Mesothelial cell of epicardium (in vitro differentiated cells): ENCODE results near the gene KLK8. TPM values are rescaled to one million over a fixed set of nuclear protein-coding genes. Genes with fewer than 3 reads are reported as not detected.
A peak's percentile ranks its signal among the peaks of the same experiment; 100 is the strongest.

ENCODE experiments used
- DNase-seq, 2 experiments: peaks; one replicate each; pipeline ENCODE4 v3.0.0; 2021; ENCODE audit warnings: low spot score in 2 of 2; ENCODE audit not compliant: unreplicated experiment in 2 of 2
- H3K27ac Mint-ChIP-seq: 2 replicates; pipeline ENCODE4 v1.8.0; 2021; ENCODE audit warnings: mixed read lengths
- H3K27me3 Mint-ChIP-seq: 2 replicates; pipeline ENCODE4 v1.8.0; 2021; ENCODE audit warnings: low read depth, mixed read lengths
- H3K36me3 Mint-ChIP-seq: 2 replicates; pipeline ENCODE4 v1.8.0; 2021; ENCODE audit warnings: mixed read lengths
- H3K4me1 Mint-ChIP-seq: 2 replicates; pipeline ENCODE4 v1.8.0; 2021; ENCODE audit warnings: mixed read lengths
- H3K4me3 Mint-ChIP-seq: 2 replicates; pipeline ENCODE4 v1.8.0; 2021; ENCODE audit warnings: mild to moderate bottlenecking, moderate library complexity, mixed read lengths
- H3K9me3 Mint-ChIP-seq: 2 replicates; pipeline ENCODE4 v1.8.0; 2021; ENCODE audit warnings: mixed read lengths
- total RNA-seq: library from RNA; stranded (reverse); gene quantifications from 3 replicates; pipeline ENCODE4 v1.2.1, GENCODE V29; 2021
- TF ChIP-seq, protein P1 (sequence below): fragments of 200-600 bp; sonication (generic); IDR thresholded peaks from one replicate; pipeline ENCODE4 v1.5.0; 2021; ENCODE audit warnings: antibody characterized with exemption; ENCODE audit not compliant: unreplicated experiment

KLK8 gene
- total RNA-seq, 1 donor from 2014 or later, result 6.9 TPM

DNA sequence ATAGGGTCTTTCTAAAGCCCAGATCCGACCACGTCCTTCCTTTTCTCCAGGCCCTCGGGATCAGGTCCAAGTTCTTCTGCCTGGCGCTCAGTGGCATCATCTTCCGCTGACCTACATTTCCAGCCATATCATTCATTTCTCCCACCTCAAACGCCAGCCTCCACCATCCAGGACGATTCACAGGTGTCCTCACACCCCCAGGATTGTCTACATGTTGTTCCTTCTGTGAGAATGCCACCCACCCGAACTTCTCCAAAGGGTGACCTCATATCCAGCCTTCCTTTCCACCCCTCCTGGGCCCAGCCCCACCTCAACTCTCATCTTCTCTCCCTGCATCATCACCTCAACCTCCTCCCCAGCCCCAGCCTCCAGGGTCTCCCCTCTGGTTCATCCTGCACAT, 43.8 kb downstream of the KLK8 start:
- no peak overlapping the region for H3K27ac Mint-ChIP-seq

DNA sequence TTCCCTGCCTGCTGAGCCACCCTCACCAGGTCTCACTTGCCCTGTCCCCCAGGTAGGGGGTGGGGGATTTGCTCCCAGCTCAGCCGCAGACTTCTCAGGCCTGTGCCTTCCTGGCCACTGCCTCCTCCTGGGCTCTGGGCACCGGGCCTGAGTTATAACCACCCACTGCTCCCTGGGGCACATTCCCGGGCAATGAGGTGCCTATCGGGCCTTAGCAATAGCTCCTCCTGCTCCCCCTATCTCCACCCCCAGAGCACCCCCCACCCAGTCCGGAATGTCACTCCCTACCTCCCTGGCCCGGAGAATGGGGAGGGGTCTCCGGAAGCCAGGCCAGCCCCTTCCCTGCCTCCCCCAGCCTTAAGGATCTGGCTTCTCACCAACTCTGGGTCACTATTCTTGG, 48.5 kb downstream of the KLK8 start, which contains the start of gene KLK5:
Gene KLK5, minus strand, starts transcription at position 129 of the 400 bp plus-strand sequence. CDS start 381 bp downstream, outside the sequence.
- peak in 1 of 2 experiments; percentile 45 for DNase-seq
- Mint-ChIP-seq H3K27me3 (peaks cover 25% of the 10 kb centered on the region), H3K4me1 (peaks cover 11% of the 10 kb centered on the region), H3K27ac (peak within 1 kb of the TSS; percentile 75), H3K36me3 (no peaks in the 10 kb centered on the region), H3K9me3 (no peaks in the 10 kb centered on the region), H3K4me3 (peak within 1 kb of the TSS; percentile 11)
- TF ChIP-seq, protein P1, sequence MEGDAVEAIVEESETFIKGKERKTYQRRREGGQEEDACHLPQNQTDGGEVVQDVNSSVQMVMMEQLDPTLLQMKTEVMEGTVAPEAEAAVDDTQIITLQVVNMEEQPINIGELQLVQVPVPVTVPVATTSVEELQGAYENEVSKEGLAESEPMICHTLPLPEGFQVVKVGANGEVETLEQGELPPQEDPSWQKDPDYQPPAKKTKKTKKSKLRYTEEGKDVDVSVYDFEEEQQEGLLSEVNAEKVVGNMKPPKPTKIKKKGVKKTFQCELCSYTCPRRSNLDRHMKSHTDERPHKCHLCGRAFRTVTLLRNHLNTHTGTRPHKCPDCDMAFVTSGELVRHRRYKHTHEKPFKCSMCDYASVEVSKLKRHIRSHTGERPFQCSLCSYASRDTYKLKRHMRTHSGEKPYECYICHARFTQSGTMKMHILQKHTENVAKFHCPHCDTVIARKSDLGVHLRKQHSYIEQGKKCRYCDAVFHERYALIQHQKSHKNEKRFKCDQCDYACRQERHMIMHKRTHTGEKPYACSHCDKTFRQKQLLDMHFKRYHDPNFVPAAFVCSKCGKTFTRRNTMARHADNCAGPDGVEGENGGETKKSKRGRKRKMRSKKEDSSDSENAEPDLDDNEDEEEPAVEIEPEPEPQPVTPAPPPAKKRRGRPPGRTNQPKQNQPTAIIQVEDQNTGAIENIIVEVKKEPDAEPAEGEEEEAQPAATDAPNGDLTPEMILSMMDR, result no peak

More for the DNA sequence above, 43.8 kb downstream of the KLK8 start:
- TF ChIP-seq, protein P1, result no peak
- no peak overlapping the region for H3K4me3 Mint-ChIP-seq
- peaks cover 9% of the 10 kb centered on the region for H3K4me1 Mint-ChIP-seq
- DNase-seq, result no peak
- peaks cover 34% of the 10 kb centered on the region for H3K27me3 Mint-ChIP-seq
- peaks cover 7% of the 10 kb centered on the region for H3K9me3 Mint-ChIP-seq
- peaks cover 4% of the 10 kb centered on the region for H3K36me3 Mint-ChIP-seq

DNA sequence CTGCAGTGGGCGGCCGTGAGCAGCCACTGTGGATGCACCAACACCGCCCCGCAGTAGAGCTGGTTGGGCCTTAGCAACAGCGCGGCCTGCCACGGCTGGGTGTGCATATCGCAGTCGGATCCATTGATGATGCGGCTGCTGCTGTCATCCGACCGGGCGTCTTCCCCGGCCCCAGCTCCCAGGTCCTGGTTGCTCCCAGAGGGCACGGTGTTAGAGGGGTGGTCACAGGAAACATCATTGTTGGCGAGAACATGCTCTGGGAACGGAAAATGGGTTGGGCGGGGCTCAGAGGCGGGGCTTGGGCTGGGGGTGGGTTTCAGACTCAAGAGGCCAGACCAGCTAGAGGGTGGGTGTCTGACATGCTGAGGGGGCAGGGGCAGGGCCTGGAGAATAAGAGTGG, 51.5 kb downstream of the KLK8 start:
- Mint-ChIP-seq H3K36me3 (no peaks in the 10 kb centered on the region), H3K4me1 (peaks cover 11% of the 10 kb centered on the region), H3K9me3 (no peaks in the 10 kb centered on the region), H3K4me3 (no peak overlapping the region), H3K27ac (no peak overlapping the region), H3K27me3 (peaks cover 28% of the 10 kb centered on the region)
- TF ChIP-seq, protein P1, result no peak
- no peak for DNase-seq

DNA sequence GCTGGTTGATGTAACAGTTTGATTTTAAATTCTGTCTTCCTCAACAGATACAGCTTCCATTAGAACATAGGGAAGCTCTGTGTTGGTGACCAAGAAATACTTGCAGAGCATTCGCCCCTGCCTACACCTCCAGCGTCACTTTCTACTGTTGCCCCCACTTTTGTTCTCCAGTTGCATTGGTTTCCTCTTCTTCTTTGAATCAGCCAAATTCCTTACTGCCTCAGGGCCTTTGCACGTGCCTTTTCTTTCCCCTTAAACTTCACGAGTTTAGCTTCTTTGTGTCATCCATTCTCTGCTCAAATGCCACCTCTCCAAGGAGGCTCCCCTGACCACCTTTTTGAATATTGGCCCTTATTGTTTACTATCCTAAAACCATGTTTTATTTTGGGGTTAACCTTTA, 54.3 kb downstream of the KLK8 start:
- peaks cover under 1% of the 10 kb centered on the region for H3K9me3 Mint-ChIP-seq
- H3K27ac Mint-ChIP-seq, result no peak overlapping the region
- H3K27me3 Mint-ChIP-seq, result peaks cover 32% of the 10 kb centered on the region
- peaks cover under 1% of the 10 kb centered on the region for H3K4me1 Mint-ChIP-seq
- H3K4me3 Mint-ChIP-seq, result no peak overlapping the region
- no peak for DNase-seq
- no peaks in the 10 kb centered on the region for H3K36me3 Mint-ChIP-seq
- TF ChIP-seq, protein P1, result no peak

Other genes with a start within 250 kb of the KLK8 start
- not detected in 3 replicates for gene GPR32, start 231.1 kb downstream of the KLK8 start, total RNA-seq
- gene ACP4, start 211.2 kb downstream of the KLK8 start, total RNA-seq, result not detected in 3 replicates
- 0.27 to 0.40 TPM in 2 of 3 replicates, not detected in the other for gene KLK1, start 177.8 kb downstream of the KLK8 start, total RNA-seq
- not detected in 3 replicates for gene KLK15, start 168.0 kb downstream of the KLK8 start, total RNA-seq
- not detected in 3 replicates for gene KLK3, start 146.7 kb downstream of the KLK8 start, total RNA-seq
- gene KLK2, start 128.2 kb downstream of the KLK8 start, total RNA-seq, result not detected in 3 replicates
- not detected in 3 replicates for gene KLK4, start 90.2 kb downstream of the KLK8 start, total RNA-seq
- gene KLK5, start 48.6 kb downstream of the KLK8 start, total RNA-seq, result 8.9 to 11.5 TPM (median 9.5 TPM) in 3 replicates
- 14.6 to 15.4 TPM (median 15.4 TPM) in 3 replicates for gene KLK6, start 32.0 kb downstream of the KLK8 start, total RNA-seq
- 0.52 to 1.3 TPM (median 0.97 TPM) in 3 replicates for gene KLK7, start 17.7 kb downstream of the KLK8 start, total RNA-seq
- gene KLK10, start 18.1 kb upstream of the KLK8 start, total RNA-seq, result 1.4 to 2.2 TPM (median 2.1 TPM) in 3 replicates
- gene KLK11, start 25.0 kb upstream of the KLK8 start, total RNA-seq, result not detected in 3 replicates
- not detected in 3 replicates for gene KLK12, start 33.4 kb upstream of the KLK8 start, total RNA-seq
- 0.27 to 0.54 TPM (median 0.43 TPM) in 3 replicates for gene KLK13, start 63.5 kb upstream of the KLK8 start, total RNA-seq
- 0.45 to 0.99 TPM (median 0.47 TPM) in 3 replicates for gene KLK14, start 81.3 kb upstream of the KLK8 start, total RNA-seq
- gene CTU1, start 106.8 kb upstream of the KLK8 start, total RNA-seq, result 7.5 to 7.9 TPM (median 7.7 TPM) in 3 replicates
- gene SIGLEC9, start 123.3 kb upstream of the KLK8 start, total RNA-seq, result not detected in 3 replicates
- gene SIGLEC7, start 140.7 kb upstream of the KLK8 start, total RNA-seq, result not detected in 3 replicates
- not detected in 3 replicates for gene CD33, start 223.5 kb upstream of the KLK8 start, total RNA-seq
- gene SIGLECL1, start 249.5 kb upstream of the KLK8 start, total RNA-seq, result not detected in 3 replicates